ENCODE data around the gene SRRM2.

DNA sequence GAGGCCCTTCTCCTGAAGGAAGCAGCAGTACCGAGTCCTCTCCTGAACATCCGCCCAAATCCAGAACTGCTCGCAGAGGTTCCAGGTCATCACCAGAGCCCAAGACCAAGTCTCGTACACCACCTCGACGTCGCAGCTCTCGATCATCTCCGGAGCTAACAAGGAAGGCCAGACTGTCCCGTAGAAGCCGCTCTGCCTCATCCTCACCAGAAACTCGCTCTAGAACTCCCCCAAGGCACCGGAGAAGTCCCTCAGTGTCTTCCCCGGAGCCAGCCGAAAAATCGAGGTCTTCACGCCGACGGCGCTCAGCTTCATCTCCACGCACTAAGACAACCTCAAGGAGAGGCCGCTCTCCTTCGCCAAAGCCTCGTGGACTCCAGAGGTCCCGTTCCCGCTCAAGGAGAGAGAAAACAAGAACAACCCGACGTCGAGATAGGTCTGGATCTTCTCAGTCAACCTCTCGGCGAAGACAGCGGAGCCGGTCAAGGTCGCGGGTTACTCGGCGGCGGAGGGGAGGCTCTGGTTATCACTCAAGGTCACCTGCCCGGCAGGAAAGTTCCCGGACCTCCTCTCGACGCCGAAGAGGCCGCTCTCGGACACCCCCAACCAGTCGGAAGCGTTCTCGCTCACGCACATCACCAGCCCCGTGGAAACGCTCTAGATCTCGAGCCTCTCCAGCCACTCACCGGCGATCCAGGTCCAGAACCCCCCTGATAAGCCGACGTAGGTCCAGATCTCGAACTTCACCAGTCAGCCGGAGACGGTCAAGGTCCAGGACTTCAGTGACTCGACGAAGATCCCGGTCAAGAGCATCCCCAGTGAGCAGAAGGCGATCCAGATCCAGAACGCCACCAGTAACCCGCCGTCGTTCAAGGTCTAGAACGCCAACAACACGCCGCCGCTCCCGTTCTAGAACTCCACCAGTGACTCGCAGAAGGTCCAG lies 13.3 kb downstream of the SRRM2 start:
- no peak for TF ChIP-seq CTCF (conservative IDR thresholded peaks at IDR 0.05)
- TF ChIP-seq EZH2 (IDR thresholded peaks at IDR 0.05; ENCODE audit: low read depth): no peak

Data from PC-9 (cell line).